Measurements from ENCODE around the gene RAPSN. TPM values are rescaled to one million over a fixed set of nuclear protein-coding genes. Genes with fewer than 3 reads are reported as not detected.
A peak's percentile ranks its signal among the peaks of the same experiment; 100 is the strongest.

RAPSN gene
- total RNA-seq, 1 experiment from 2014 or later: not detected

DNA sequence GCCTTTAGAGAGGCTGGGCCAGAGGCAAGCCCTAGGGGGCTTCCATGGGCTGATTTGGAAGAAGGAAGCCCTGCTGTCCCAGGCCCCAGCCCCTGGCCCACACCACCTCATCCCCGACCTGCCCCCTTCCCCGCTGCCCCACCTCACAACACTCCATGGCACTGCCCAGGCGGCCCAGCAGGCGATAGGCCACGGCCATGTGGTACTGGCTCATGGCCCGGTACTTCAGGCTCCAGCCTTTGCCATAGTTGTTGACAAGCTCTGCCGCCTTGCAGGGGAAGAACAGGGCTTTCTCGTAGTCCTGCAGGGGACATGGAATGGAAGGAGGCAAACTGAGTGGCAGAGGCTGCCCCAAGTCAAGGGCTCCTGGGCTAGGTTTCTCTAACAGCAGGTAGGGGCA lies 6.4 kb downstream of the RAPSN start:
- in situ Hi-C loops (cut with HindIII; ENCODE audit: low pct_unique_long_range_greater_than_20kb, low sequenced_read_pairs): no loop called here
- no peak for DNase-seq (ENCODE audit: low read depth, low spot score)

DNA sequence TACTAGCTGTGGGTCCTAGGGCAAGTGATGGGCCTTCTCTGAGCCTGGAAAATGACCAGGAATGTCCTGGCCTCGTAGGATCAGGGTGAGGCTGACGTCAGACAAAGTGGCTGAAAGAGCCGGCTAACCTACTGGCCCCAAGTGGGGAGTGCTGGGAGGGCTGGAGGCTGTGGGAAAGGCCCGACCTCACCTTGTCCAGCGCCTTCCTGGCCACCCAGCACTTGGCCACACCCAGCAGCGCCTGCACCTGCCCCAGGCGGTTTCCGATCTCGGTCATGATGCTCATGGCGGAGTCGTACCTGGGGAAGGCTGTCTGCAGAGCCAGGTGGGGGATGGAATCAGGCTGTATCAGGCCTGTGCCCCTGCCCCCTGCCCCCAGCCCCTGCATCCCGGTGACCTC lies 7.5 kb downstream of the RAPSN start:
- in situ Hi-C loops (cut with HindIII; ENCODE audit: low pct_unique_long_range_greater_than_20kb, low sequenced_read_pairs): no loop called here
- no peak for DNase-seq (ENCODE audit: low read depth, low spot score)

DNA sequence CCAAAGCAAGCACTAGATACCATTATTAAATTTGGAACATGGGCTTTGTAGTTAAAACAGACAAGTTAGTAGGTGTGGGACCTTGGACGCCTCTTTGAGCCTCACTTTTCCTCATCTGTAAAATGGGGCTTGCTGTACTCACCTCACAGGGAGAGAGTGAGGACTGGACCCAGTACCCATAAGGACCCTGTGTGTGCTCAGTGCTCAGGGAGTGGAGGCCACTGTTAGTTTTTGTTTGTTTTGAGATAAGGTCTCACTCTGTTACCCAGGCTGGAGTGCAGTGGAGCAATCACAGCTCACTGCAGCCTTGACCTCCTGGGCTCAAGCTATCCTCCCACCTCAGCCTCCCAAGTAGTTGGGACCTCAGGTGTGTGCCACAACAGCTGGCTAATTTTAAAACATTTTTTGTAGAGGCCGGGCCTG lies 8.9 kb downstream of the RAPSN start:
- no peak for DNase-seq (ENCODE audit: low read depth, low spot score)
- in situ Hi-C loops (cut with HindIII; ENCODE audit: low pct_unique_long_range_greater_than_20kb, low sequenced_read_pairs): no loop called here

DNA sequence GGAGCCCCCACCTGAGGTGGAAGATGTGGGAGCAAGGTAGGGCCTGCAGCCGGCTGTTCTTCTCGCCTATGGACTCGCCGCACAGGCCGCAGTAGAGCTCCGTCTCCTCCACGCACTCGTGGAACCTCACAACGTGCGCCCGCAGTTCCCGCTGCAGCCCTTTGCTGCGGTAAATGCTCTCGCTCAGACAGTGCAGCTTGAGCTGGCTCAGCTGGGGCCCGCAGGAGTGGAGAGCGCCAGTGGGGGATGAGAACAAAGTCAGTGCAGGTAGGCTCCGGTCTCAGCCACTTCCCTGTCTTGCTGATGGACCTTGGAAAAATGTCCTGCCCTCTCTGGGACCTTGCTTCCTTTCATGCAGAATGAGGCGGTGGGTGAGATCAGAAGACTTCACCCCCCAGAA lies 10.2 kb downstream of the RAPSN start:
- in situ Hi-C loops (cut with HindIII; ENCODE audit: low pct_unique_long_range_greater_than_20kb, low sequenced_read_pairs): no loop called here
- DNase-seq (ENCODE audit: low read depth, low spot score): no peak

DNA sequence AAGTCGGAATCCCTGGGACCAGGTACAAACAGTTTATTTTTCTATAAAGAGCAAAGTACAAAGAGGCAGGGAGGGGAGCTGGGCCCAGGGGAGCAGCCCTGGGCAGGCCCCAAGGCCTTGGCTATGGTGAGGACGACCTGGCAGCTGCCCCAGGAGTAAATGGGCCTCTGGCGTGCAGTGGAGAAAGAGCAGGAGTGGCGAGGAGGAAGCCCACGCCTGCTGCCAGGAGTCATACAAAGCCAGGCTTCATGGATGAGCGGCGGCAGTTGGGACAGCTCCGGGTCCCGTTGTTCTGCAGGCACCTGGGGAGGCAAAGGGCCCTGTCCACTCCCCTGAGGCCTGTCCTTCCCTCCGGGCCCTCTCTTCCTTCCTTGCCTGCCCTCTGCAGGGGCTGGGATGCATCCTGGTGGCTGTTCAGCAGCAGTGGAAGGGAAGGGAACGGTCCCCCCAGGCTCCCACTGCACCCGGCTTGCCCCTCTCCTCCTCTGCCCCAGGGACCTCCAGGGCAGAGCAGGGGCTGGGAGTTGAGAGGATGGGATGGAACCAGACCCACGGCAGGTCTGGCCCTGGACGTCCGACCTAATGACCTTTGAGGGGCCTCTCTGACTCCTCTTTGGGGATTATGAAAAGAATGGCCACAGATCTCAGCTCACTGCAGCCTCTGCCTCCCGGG lies 11.1 kb downstream of the RAPSN start:
- in situ Hi-C loops (cut with HindIII; ENCODE audit: low pct_unique_long_range_greater_than_20kb, low sequenced_read_pairs): no loop called here
- no peak for DNase-seq (ENCODE audit: low read depth, low spot score)

DNA sequence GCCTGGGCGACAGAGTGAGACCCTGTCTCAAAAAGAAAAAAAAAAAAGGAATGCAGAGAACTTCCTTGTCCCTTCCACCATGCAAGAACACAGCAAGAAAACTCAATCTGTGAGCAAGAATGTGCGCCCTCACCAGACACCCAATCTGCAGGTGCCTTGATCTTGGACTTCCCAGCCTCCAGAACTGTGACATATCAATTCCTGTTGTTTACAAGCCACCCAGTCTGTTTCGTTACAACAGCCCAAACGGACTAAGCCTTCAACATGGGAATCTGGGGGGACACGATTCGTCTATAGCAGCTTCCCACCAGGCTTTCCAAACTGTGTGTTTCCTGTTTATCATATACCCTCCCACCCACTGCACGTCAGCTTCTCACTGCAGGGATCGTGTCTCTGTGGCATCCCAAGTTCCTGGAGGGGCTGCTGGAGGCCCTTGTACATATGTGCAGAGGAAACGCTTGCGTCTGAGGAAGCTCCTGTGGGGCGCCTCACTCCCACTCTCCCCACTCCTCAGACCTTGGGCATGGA lies 11.7 kb downstream of the RAPSN start:
- no peak for DNase-seq (ENCODE audit: low read depth, low spot score)
- in situ Hi-C loops (cut with HindIII; ENCODE audit: low pct_unique_long_range_greater_than_20kb, low sequenced_read_pairs): no loop called here

DNA sequence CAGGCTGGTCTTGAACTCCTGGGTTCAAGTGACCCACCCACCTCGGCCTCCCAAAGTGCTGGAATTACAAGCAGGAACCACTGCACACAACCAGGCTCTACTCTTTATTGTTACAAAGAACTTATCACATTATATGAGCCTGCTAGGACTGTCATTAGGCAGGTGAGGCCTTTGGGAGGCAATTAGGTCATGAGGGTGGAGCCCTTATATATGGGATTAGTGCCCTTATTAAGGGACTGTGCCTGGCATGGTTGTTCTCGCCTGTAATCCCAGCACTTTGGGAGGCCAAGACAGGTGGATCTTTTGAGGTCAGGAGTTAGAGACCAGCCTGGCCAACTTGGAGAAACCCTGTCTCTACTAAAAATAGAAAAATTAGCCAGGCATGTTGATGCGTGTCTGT lies 12.2 kb downstream of the RAPSN start:
- no peak for DNase-seq (ENCODE audit: low read depth, low spot score)
- in situ Hi-C loops (cut with HindIII; ENCODE audit: low pct_unique_long_range_greater_than_20kb, low sequenced_read_pairs): no loop called here

DNA sequence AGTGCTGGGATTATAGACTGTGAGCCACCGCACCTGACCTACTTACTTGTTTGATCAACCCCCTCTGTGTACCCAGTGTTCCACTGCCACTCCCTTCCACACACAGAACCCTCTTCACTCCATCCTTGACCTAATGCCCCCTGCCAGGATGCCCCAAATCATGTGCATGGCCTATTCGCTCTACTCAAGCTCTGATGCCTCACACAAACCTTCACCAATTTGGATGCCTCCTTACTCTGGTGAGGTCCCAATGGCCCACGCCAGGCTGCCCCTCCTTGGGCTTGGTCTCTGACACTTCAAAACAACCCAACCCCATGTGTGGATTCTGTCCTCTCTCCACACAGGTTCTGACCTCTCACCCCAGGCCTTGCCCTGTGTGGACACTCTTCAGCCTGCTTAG lies 13.2 kb downstream of the RAPSN start:
- no peak for DNase-seq (ENCODE audit: low read depth, low spot score)
- in situ Hi-C loops (cut with HindIII; ENCODE audit: low pct_unique_long_range_greater_than_20kb, low sequenced_read_pairs): no loop called here

DNA sequence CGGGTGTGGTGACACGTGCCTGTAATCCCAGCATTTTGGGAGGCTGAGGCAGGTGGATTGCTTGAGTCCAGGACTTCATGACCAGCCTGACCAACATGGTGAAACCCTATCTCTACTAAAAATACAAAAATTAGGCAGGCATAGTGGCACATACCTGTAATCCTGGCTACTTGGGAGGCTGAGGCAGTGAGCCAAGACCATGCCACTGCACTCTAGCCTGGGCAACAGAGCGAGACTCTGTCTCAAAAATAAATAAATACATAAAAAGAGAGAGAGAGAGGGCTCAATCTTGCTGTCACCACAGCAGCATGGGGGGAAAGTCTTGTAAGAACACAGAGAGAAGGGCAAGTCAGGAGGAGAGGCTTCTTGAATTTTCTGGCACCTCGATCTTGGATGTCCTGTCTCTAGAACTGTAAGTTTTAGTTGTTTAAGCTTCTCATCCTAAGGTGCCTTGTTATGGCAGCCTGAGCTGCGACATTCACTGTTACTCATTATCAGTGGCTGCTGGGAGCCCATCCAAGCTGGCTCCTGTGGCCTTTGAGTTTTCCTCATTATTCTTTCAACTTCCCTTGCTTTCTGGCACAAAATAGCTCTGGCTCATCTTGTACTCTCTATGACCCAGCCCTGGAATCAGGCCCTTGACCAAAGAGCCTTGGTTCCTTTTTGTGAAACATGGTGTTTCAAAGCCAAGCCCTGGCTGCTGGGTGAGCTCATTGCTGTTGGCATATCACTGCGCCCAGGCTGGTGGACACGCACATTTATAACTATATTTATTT lies 14.7 kb downstream of the RAPSN start:
- DNase-seq (ENCODE audit: low read depth, low spot score): no peak
- in situ Hi-C loops (cut with HindIII; ENCODE audit: low pct_unique_long_range_greater_than_20kb, low sequenced_read_pairs): no loop called here

DNA sequence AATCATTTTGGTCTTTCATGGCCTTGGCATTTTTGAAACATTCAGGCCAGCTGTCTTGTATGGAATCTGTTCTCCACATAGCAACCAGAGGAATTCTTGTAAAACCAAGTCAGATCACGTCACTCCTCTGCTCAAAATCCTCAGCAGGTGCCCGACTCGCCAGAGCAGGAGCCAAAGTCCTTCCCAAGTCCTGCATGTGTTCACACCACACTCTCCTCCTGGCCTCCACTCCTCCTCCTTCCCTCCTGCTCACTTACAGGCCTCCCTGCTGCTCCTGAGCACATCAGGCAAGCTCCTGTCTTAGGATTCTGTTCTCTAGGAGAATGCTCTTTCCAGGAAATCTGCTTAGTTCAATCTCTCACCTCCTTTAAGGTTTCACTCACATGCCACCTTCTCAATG lies 15.8 kb downstream of the RAPSN start:
- DNase-seq (ENCODE audit: low read depth, low spot score): no peak
- in situ Hi-C loops (cut with HindIII; ENCODE audit: low pct_unique_long_range_greater_than_20kb, low sequenced_read_pairs): no loop called here

DNA sequence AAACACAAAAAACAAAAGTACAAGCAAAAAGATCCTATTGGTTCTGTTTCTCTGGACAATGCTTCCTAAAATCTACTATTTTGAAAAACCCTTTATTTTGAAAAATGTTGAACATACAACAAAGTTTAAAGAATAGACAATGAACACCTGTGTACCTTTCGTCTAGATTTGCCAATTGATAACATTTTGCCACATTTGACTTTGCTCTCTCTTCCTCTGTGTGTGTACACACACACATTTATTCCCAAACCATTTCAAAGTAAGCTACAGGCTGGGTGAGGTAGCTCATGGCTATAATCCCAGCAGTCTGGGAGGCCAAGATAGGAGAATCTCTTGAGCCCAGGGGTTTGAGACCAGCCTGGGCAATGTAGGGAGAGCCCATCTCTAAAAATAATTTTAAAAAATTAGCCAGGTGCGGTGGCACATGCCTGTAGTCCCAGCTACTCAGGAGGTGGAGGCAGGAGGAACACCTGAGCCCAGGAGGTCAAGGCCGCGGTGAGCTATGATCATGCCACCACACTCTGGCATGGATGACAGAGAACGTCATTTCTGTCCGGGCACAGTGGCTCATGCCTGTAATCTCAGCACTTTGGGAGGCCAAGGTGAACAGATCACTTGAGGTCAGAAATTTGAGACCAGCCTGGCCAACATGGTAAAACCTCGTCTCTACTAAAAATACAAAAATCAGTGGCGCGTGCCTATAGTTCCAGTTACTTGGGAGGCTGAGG lies 17.4 kb downstream of the RAPSN start:
- in situ Hi-C loops (cut with HindIII; ENCODE audit: low pct_unique_long_range_greater_than_20kb, low sequenced_read_pairs): no loop called here
- DNase-seq (ENCODE audit: low read depth, low spot score): no peak

DNA sequence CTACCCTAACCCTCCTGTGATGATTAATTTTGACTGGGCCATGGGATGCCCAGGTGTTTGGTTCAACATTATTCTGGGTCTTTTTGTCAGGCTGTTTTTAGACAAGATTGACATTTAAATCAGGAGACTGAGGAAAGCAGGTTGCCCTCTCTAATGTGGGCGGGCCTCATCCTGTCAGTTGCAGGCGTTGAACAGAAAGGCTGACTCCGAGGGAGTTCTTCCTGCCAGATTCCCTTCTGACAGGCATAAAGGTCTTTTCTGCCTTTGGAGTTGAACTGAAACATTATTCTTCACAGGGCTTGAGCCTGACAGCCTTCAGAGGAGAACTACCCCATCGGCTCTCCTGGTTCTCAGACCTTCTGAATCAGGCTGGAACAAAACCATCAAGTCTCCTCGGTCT lies 18.4 kb downstream of the RAPSN start:
- DNase-seq (ENCODE audit: low read depth, low spot score): no peak
- in situ Hi-C loops (cut with HindIII; ENCODE audit: low pct_unique_long_range_greater_than_20kb, low sequenced_read_pairs): no loop called here

DNA sequence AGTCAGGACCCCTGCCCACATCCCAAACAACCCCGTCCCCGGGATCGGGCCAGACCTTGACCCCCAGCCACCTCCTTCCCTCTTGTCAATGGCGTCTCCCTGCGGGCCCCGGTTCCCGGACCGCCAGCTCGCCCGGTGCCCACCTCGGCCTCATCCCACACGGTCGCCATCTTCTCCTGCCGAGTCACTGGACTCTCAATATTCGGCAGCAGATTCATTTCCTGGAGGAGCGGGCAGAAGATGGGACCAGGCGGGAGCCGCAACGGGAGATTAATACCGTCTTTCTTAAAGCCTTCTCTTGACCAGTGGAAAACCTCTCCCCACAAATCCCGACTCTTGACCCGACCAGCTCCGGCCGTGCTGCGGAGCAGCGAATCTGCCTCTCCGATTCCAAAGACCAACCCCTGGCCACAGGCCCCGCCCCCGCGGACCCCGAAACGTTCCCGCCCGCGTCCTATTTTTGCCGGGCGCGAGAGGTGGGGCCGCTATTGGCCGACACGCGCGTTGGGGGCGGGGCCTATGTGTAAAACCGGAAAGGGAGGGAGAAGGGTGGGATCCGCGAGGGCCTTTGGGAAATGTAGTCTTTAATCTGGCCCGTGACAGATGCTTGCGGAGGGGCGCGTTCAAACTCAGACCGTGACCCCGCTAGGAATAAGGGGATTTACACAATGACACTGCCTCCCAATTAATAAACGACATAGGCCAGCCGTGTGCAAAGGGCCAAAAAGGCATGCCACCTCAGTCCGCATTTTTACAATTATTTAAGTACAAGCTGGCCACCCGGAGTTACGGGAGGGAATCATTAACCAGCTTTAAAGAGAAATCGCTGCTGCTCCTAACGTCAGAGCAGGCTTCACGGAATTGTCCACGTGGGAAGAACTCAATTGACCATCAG lies 22.6 kb downstream of the RAPSN start, which contains the start of gene PSMC3:
Gene PSMC3, minus strand, starts transcription at position 378 of the 895 bp plus-strand sequence. Its CDS starts 160 bp downstream, at position 218.
- in situ Hi-C loops (cut with HindIII; ENCODE audit: low pct_unique_long_range_greater_than_20kb, low sequenced_read_pairs): no loop called here
- DNase-seq (ENCODE audit: low read depth, low spot score): peak; percentile 97

DNA sequence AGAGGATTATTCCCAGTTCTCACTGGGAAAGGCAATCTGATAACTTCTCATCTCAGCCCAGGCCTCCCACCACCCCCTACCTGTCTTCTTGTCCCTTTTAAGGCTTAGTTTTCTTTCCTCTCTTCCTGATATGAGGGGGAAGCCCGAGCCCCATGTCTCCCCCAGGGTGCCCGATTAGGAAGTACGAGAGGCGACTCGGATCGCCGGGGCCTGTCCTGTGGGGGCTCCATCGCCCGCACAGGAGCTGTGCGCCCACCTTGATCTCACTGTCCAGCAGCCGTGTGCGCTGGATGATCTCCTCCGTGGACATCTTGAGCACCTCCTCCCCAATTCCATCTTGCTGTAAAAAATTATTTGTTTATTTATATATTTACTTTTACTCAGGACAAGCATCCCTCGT lies 23.3 kb downstream of the RAPSN start:
- in situ Hi-C loops (cut with HindIII; ENCODE audit: low pct_unique_long_range_greater_than_20kb, low sequenced_read_pairs): no loop called here
- no peak for DNase-seq (ENCODE audit: low read depth, low spot score)

DNA sequence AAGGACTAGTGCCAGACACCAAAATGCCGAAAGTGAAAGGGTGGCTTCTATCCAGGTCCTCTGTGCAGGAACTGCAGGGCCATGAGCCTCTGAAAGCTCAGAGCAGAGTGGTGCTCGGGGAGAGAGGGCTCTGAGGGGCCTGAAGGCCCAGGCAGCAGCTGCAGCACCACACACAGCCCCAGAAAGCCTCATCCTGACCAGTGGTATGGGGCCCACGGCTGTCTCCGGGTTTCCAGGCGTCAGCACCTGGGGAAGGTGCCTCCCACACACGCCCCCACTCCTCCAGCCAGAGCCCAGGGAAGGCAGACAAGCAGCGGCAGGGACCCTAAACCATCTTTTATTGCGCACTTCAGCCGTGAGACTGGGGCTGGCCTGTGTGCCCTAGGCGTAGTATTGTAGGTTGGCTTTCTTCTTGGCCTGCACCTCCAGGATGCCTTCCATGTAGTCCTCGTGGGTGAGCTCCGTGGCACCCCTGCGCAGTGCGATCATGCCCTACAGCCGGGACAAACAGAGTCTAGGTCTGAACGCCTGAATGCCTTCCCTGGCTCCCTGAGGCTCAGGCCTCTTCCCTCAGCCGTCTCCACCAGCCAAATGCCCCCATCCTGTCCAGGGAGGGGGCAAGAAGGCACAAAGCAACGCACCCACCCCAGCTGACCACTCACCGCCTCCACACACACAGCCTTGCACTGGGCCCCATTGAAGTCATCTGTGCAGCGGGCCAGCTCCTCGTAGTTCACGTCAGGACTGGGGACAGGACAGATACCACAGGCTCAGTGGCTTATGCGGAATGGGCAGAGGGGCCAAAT lies 30.3 kb downstream of the RAPSN start:
- in situ Hi-C loops (cut with HindIII; ENCODE audit: low pct_unique_long_range_greater_than_20kb, low sequenced_read_pairs): no loop called here

DNA sequence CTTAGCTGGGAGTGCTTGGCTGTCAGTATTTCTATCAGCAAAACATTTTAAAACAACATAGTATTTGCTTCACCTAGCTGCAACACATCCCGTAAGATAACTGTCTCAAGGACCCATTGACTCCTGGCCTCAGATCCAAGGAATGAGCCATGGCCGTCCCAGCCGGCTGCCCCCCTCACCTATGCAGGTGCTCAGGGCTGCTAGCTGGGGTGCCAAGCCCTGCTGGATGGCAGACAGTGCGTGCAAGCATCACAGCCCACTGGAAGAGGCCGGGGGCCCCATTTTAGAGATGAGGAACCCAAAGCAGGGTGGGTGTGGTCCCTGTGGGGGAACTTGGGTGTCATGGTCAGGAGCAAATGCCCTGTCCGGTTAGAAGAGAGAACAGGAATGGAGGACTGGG lies 31.2 kb downstream of the RAPSN start:
- in situ Hi-C loops (cut with HindIII; ENCODE audit: low pct_unique_long_range_greater_than_20kb, low sequenced_read_pairs): no loop called here
- no peak for DNase-seq (ENCODE audit: low read depth, low spot score)

More for the DNA sequence above, 30.3 kb downstream of the RAPSN start:
- no peak for DNase-seq (ENCODE audit: low read depth, low spot score)
